ENCODE results near the gene ATOH8. TPM values are rescaled to one million over a fixed set of nuclear protein-coding genes. Genes with fewer than 3 reads are reported as not detected.

The ATOH8 gene
- total and polyA plus RNA-seq, 2 donors (not counting 1 experiment from before 2014, with no cell fraction given): not detected

- intact Hi-C loops (cut with micrococcal nuclease): no loop called here
- CTCF ChIA-PET: interaction anchor here (0.9 kb wide), 1 partner anchor 55 kb away, joined by 3 read pairs; no protein-coding TSS in a partner anchor
Observed at GRCh38 chr2:85758361-85759256, 4.8 kb downstream of the ATOH8 start.

GRCh38 chr2:85759257-85759613, 5.4 kb downstream of the ATOH8 start:
- no peak for TF ChIP-seq EZH2 (IDR thresholded peaks at IDR 0.05; ENCODE audit: borderline replicate concordance, insufficient read depth, low read depth, low read length, poor library complexity, severe bottlenecking)
- no peak for TF ChIP-seq CTCF (IDR thresholded peaks at IDR 0.05)
- H3K27ac Mint-ChIP-seq: no peak overlapping the region
- Histone ChIP-seq H3K27ac (ENCODE audit: low read length in 2 of 2) (no peak overlapping the region), H3K9me3 (ENCODE audit: control extremely low read depth in 1 of 3, control insufficient read depth in 2 of 3, insufficient read depth in 1 of 3, low read length in 2 of 3) (peaks cover 0 to 7% (median 0%) of the 10 kb centered on the region in 3 donors), H3K4me2 (replicated peaks; ENCODE audit: low read depth, low read length, poor library complexity, severe bottlenecking) (no peak overlapping the region), H2AFZ (ENCODE audit: insufficient read depth, low read depth, low read length, poor library complexity, severe bottlenecking) (no peak overlapping the region), H3K79me2 (ENCODE audit: control insufficient read depth, insufficient read depth, low read length) (no peaks in the 10 kb centered on the region), H3K9ac (ENCODE audit: low read length) (no peak overlapping the region), H4K20me1 (ENCODE audit: control insufficient read depth, insufficient read depth, low read length, poor library complexity, severe bottlenecking) (peaks cover 5% of the 10 kb centered on the region), H3K4me1 (ENCODE audit: control insufficient read depth in 2 of 2, insufficient read depth in 2 of 2, low read length in 2 of 2) (peaks cover 23% of the 10 kb centered on the region in 2 donors), H3K36me3 (replicated peaks in 1 of 2; ENCODE audit: control extremely low read depth in 1 of 2, control insufficient read depth in 1 of 2, extremely low read depth in 1 of 2, insufficient read depth in 2 of 2, low read length in 1 of 2) (no peaks in the 10 kb centered on the region), H3K27me3 (replicated peaks in 1 of 4; ENCODE audit: control extremely low read depth in 1 of 4, control insufficient read depth in 3 of 4, insufficient read depth in 4 of 4, low read length in 3 of 4) (peaks cover 0 to 58% (median 22%) of the 10 kb centered on the region in 4 experiments), H3K4me3 (ENCODE audit: control extremely low read depth in 1 of 5, extremely low read depth in 1 of 5, insufficient read depth in 1 of 5, low read depth in 2 of 5, low read length in 4 of 5) (no peak overlapping the region)
- H3K27me3 Mint-ChIP-seq: peaks cover 48% of the 10 kb centered on the region
- intact Hi-C loops (cut with micrococcal nuclease): no loop called here
- POLR2A ChIA-PET: no interaction called here
- DNase-seq: no peak
- CTCF ChIA-PET: interaction anchor here (0.9 to 2.1 kb wide), 3 partner anchors 8 to 55 kb away, joined by 3 to 5 read pairs (median 4); no protein-coding TSS in a partner anchor
- H3K4me1 Mint-ChIP-seq: peaks cover 29% of the 10 kb centered on the region
- no peak overlapping the region for H3K4me3 Mint-ChIP-seq
- ATAC-seq (ENCODE audit: low read depth): no peak
- H3K9me3 Mint-ChIP-seq (ENCODE audit: insufficient read depth): no peaks in the 10 kb centered on the region
- 96% methylated on average over 3 of the region's 5 CpGs for WGBS (ENCODE audit: insufficient coverage)

More at GRCh38 chr2:85758361-85759256, 4.8 kb downstream of the ATOH8 start:
- ATAC-seq (ENCODE audit: low read depth) (no peak), DNase-seq (no peak)
- H3K4me1 Mint-ChIP-seq: peaks cover 26% of the 10 kb centered on the region
- TF ChIP-seq EZH2 (IDR thresholded peaks at IDR 0.05; ENCODE audit: borderline replicate concordance, insufficient read depth, low read depth, low read length, poor library complexity, severe bottlenecking): no peak
- Histone ChIP-seq H3K4me2 (replicated peaks; ENCODE audit: low read depth, low read length, poor library complexity, severe bottlenecking) (no peak overlapping the region), H3K4me3 (ENCODE audit: control extremely low read depth in 1 of 5, extremely low read depth in 1 of 5, insufficient read depth in 1 of 5, low read depth in 2 of 5, low read length in 4 of 5) (no peak overlapping the region), H3K9ac (ENCODE audit: low read length) (no peak overlapping the region), H3K79me2 (ENCODE audit: control insufficient read depth, insufficient read depth, low read length) (no peaks in the 10 kb centered on the region), H3K4me1 (ENCODE audit: control insufficient read depth in 2 of 2, insufficient read depth in 2 of 2, low read length in 2 of 2) (peaks cover 25 to 26% of the 10 kb centered on the region in 2 donors), H3K27ac (ENCODE audit: low read length in 2 of 2) (no peak overlapping the region), H2AFZ (ENCODE audit: insufficient read depth, low read depth, low read length, poor library complexity, severe bottlenecking) (no peak overlapping the region), H3K9me3 (ENCODE audit: control extremely low read depth in 1 of 3, control insufficient read depth in 2 of 3, insufficient read depth in 1 of 3, low read length in 2 of 3) (peaks cover 0 to 7% (median 0%) of the 10 kb centered on the region in 3 donors), H4K20me1 (ENCODE audit: control insufficient read depth, insufficient read depth, low read length, poor library complexity, severe bottlenecking) (peaks cover 5% of the 10 kb centered on the region), H3K36me3 (replicated peaks in 1 of 2; ENCODE audit: control extremely low read depth in 1 of 2, control insufficient read depth in 1 of 2, extremely low read depth in 1 of 2, insufficient read depth in 2 of 2, low read length in 1 of 2) (no peaks in the 10 kb centered on the region), H3K27me3 (replicated peaks in 1 of 4; ENCODE audit: control extremely low read depth in 1 of 4, control insufficient read depth in 3 of 4, insufficient read depth in 4 of 4, low read length in 3 of 4) (peaks cover 0 to 60% (median 25%) of the 10 kb centered on the region in 4 experiments)
- POLR2A ChIA-PET: no interaction called here
- H3K9me3 Mint-ChIP-seq (ENCODE audit: insufficient read depth): no peaks in the 10 kb centered on the region
- peaks cover 46% of the 10 kb centered on the region for H3K27me3 Mint-ChIP-seq
- 83% methylated on average over 18 of the region's 19 CpGs for WGBS (ENCODE audit: insufficient coverage)
- H3K27ac Mint-ChIP-seq: no peak overlapping the region
- H3K4me3 Mint-ChIP-seq: no peak overlapping the region
